NK-92 (cell line): ENCODE measurements around the gene DPP6.

Source experiments
- DNase-seq: peaks from one replicate; lab custom pipeline; 2025; ENCODE audit not compliant: unreplicated experiment; lab: John Stamatoyannopoulos, UW

DPP6 gene

GRCh38 chr7:154332811-154333580 lies 280.8 kb downstream of the DPP6 start:
- DNase-seq, result no peak

DNA sequence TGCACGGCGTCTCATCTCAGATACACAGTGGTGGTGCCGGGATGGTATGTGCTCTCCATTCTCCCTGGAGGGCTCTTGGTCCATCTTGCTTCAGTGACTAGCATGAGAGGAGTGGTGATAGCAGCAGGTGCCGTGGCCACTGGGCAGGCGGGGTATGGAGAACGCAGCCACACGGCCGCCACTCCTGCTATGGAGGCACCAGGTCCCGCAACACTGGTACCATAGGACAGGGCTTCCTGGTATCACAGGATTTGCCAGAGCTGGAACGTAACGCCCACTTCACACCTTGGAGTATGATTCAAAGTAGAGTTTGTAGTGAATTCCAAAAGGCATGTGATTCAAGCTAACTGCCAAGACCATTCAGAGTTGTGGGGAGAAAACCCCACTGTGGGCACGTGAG lies 284.1 kb downstream of the DPP6 start:
- DNase-seq, result no peak

- DNase-seq, result no peak
Measured at GRCh38 chr7:154338701-154339506, 286.7 kb downstream of the DPP6 start.

DNA sequence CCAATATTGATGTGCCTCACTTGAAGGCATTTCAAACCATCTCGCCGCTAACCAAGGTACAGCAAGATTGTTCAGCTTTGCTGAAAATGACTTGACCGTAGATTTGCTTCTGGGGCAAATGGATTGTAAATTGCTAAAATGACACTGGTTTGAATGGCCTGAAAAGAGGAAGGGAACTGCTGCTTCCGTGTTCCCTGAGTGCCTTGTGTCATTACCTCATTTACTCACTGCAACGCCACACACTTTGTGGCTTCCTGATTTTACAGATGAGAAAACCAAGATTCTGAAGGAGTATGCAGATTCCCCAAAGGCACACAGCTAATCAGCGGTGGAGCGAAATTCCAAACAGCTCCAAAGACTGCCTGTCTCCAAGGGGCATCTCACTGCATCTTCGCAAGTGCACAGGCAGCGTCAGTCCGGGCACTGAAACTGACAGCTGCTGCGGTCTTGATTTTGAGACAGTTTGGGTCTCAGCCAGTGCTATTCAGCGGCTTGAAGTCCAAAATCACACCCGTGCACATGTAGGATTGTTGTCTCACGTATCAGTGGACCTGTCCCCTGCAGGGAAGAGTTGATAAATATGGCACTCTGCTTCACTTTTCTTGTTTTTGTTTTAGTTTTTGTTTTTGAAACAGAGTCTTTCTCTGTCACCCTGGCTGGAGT lies 290.9 kb downstream of the DPP6 start:
- no peak for DNase-seq

DNA sequence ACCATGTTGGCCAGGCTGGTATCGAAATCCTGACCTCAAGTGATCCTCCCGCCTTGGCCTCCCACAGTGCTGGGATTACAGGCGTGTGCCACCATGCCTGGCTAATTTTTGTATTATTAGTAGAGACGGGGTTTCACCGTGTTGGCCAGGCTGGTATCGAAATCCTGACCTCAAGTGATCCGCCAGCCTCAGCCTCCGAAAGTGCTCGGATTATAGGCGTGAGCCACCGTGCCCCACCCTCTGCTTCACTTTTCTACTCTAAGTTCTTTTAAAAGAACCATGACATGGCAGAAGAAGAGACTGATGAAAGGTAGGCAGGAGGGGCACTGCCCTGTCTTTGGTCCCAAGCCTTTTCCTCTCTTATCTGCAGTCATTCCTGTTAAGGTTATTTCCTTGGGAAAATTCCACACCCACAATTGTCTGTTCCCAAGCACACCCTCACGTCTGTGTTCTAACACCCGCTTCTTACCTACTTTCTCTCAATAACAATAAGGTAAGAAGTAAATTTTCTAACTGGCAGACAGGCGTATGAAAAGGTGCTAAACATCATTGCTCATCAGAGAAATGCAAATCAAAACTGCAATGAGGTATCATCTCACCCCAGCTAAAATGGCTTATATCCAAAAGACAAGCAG lies 291.7 kb downstream of the DPP6 start:
- no peak for DNase-seq

- DNase-seq, result no peak
Measured at GRCh38 chr7:154345093-154345492, 292.9 kb downstream of the DPP6 start.

GRCh38 chr7:154347700-154348266 lies 295.6 kb downstream of the DPP6 start:
- DNase-seq, result no peak

DNA sequence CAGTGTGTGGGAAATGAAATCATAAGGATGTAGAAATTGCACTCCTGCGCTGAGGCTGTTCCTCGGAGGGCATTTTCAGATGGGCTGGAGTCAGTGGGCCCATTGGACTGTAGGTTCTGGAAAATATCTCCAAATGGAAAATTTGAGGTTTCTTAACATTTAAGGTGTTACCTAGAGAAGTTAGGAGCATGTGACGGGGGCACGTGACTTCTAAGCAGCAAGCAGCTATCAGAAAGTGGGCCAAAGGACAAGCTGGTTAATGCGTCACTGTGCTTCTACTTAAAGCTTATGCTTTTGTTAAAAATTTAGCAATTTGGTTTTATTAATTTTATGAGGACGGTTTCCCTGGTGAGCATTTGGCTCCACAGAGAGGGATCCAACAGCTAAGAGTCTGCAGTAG lies 298.7 kb downstream of the DPP6 start:
- no peak for DNase-seq

- DNase-seq, result no peak
Measured at GRCh38 chr7:154353355-154353767, 301.2 kb downstream of the DPP6 start.

DNA sequence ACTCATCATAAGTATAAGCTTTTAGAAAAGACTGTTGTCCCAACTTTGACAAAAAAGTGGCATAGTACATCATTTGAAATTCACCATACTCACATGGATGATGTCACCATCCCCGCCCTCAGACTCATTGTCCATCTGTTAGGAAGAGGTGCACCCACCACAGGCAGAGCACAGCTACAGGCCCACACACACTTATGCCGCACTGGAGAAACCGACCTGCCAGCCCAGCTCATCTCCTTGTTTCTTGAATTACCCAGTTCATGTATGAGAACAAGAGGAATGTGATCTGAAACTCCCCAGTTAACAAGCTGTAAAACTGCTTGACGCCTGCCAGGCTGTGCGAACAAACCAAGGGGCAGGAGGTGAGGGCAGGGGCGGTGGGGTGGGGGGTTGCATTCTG lies 312.0 kb downstream of the DPP6 start:
- DNase-seq, result no peak

DNA sequence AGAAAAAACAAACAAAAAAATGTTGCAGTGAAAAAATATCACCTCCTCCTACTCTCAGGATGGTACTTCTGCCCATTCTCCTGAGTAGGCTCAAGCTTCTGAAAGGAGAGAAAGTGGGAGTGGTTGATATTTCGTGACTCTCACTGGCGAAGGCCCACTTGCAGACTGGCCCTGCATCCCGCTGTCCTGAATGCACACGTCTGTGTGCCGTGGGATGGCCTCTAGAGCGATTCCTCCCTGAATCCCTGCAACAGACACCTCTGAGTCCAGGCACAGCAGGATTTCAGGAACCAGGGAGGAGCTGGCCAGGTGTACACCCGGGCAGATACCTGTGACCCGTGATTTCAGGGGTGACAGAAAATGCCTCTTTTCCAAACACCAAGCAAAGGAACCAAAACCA lies 319.2 kb downstream of the DPP6 start:
- no peak for DNase-seq

- no peak for DNase-seq
Measured at GRCh38 chr7:154372011-154372601, 319.9 kb downstream of the DPP6 start.

GRCh38 chr7:154373956-154374355 lies 321.8 kb downstream of the DPP6 start:
- DNase-seq, result no peak

GRCh38 chr7:154375956-154376355 lies 323.8 kb downstream of the DPP6 start:
- DNase-seq, result no peak

DNA sequence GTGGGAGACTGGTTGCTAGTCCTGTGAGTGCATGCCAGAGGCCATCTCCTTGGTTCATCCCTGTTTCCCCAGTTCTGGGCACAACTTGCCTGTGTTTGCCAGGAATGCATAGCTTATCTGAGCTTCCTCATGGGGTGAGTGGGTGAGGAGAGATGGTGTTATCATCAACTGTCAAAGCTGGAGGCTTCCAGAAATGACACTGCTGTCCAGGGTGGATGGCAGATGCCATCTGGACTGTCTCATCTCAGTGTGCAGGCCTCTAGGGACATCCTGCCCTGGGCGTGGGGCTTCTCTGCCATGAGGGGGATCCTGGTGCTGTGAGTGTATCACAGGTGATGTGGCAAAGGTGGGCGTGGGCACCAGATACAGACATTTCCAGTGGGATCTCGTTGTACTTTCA lies 328.6 kb downstream of the DPP6 start:
- no peak for DNase-seq

- DNase-seq, result no peak
Measured at GRCh38 chr7:154383045-154383444, 330.8 kb downstream of the DPP6 start.

DNA sequence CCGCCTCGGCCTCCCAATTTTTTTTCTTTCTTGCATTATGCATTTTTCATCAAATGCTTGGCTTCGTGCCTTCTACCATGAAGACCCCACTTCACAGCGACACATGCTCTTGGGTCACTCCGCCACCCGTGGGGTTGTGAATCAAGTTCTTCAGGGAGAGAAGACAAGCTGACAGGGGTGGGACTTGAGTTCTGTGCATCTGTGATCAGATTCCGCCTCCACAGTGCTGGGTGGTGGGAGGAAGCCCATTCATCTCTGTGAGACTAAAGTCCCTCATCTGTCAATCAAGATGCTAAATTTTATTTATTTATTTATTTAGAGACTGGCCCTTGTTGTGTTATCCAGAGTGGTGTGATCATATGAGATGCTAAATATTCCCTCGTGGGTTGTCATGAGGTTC lies 333.0 kb downstream of the DPP6 start:
- no peak for DNase-seq

- no peak for DNase-seq
Measured at GRCh38 chr7:154387252-154387651, 335.1 kb downstream of the DPP6 start.

GRCh38 chr7:154388412-154388811 lies 336.2 kb downstream of the DPP6 start:
- no peak for DNase-seq

- DNase-seq, result no peak
Measured at GRCh38 chr7:154388999-154389398, 336.8 kb downstream of the DPP6 start.

DNA sequence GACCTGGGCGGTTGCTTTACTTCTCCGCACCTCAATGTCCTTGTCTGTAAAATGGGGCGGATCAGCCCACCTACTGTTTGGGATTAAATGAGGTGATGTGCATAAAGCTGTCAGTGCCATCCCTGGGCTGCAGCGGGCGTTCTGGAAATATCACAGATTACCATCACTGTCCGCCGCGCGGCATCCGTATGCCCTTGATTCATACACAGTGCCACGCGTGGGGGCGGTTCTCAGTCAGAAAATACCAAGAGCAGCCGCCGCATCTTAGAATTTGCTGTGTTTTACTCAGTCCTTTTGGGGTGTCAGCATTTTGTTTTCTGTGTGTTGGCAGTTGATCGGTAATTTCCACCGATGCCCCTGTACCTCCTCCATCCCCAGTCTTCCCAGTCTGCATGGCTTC lies 338.8 kb downstream of the DPP6 start:
- no peak for DNase-seq
